GM06990 (cell line): Measurements from ENCODE around the gene PDGFC.
A peak's percentile ranks its signal among the peaks of the same experiment; 100 is the strongest.

Experiments
- DNase-seq: peaks from one replicate; pipeline ENCODE4 v3.0.0-alpha.2; 2011; ENCODE audit not compliant: insufficient read length; ENCODE audit errors: extremely low read depth
- H3K27me3 ChIP-seq: replicated peaks from 2 replicates; pipeline ENCODE4 v1.6.0; 2011; ENCODE audit warnings: low read length; ENCODE audit not compliant: control insufficient read depth, insufficient read depth
- H3K36me3 ChIP-seq: 2 replicates; pipeline ENCODE4 v1.5.1; 2011; ENCODE audit warnings: low read length; ENCODE audit not compliant: control insufficient read depth, insufficient read depth
- H3K4me3 ChIP-seq: replicated peaks from 2 replicates; pipeline ENCODE4 v1.5.1; 2011; ENCODE audit warnings: low read depth, mild to moderate bottlenecking, control low read depth, low read length
- TF ChIP-seq, protein P1 (sequence below): IDR thresholded peaks from 2 replicates; pipeline ENCODE4 v1.5.1; 2011; ENCODE audit warnings: low read length, control low read depth, mild to moderate bottlenecking, inconsistent platforms; ENCODE audit not compliant: insufficient read depth, poor library complexity, severe bottlenecking

The PDGFC gene

DNA sequence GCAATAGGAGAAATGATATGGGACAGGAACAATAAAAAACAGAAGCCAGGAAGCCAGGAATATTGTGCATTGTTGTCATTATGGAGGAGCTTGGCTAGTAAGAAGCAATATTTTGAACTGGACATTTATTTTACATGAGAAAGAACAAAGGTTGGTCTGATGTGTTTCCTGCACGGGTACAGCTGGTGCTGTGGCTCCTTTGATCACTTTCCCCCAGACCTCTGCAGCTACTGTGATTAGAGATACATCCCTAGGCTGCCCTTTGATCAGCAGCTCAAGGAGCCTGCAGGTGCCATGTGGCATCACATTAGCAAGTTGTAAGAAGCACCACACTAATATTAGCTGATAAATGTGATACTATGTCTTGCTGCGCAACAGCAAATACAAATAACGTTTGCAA lies 2.5 kb downstream of the PDGFC start:
- no peak for DNase-seq
- no peak overlapping the region for H3K4me3 ChIP-seq
- no peaks in the 10 kb centered on the region for H3K36me3 ChIP-seq
- TF ChIP-seq, protein P1, sequence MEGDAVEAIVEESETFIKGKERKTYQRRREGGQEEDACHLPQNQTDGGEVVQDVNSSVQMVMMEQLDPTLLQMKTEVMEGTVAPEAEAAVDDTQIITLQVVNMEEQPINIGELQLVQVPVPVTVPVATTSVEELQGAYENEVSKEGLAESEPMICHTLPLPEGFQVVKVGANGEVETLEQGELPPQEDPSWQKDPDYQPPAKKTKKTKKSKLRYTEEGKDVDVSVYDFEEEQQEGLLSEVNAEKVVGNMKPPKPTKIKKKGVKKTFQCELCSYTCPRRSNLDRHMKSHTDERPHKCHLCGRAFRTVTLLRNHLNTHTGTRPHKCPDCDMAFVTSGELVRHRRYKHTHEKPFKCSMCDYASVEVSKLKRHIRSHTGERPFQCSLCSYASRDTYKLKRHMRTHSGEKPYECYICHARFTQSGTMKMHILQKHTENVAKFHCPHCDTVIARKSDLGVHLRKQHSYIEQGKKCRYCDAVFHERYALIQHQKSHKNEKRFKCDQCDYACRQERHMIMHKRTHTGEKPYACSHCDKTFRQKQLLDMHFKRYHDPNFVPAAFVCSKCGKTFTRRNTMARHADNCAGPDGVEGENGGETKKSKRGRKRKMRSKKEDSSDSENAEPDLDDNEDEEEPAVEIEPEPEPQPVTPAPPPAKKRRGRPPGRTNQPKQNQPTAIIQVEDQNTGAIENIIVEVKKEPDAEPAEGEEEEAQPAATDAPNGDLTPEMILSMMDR = no peak
- H3K27me3 ChIP-seq = no peaks in the 10 kb centered on the region; the same call in 1 of the 2 replicates

DNA sequence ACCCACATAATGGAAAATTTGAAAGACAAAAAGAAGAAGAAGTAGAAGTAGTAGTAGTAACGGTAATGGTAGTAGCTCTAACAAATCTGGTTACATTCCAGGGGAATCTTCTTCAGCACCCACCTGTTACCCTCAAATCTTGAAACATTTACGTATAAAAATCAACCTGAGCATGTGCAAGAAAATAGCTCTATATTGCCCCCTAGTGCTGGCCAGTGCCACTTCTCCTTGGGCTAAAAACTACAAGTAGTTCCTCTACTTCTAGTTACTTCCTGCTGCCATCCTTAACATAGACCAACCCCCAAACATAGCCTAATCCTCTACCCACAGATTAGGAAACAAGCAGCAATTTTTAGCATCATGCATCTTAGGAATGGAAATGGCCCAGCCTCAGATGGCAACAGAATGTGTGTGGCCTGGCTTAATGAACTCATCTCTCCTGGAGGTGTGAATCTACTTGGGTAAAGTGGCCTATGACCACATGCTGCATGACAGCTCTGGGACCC lies 3.1 kb downstream of the PDGFC start:
- TF ChIP-seq, protein P1 = peak; percentile 79
- no peak for DNase-seq
- Histone ChIP-seq H3K4me3 (no peak overlapping the region), H3K27me3 (no peaks in the 10 kb centered on the region; the same call in 1 of the 2 replicates), H3K36me3 (no peaks in the 10 kb centered on the region)

DNA sequence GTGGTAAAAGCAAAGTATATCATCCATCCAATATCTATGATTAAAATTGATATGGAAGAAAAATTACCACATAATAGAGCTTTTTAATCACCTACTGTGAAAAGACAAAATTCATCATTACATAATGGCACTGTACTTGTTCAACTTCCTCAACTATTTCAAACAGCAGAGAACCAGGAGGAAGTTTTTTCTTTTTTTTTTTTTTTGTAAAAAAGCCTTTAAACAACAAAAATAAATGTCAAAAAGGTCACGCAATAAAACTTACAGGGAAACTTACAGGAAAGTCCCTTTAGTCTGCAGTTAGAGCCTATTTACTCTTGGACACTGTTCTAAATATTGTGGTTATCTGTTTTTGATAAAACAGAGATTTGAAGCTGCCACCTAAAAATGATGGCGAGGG lies 4.8 kb downstream of the PDGFC start:
- Histone ChIP-seq H3K4me3 (no peak overlapping the region), H3K36me3 (no peaks in the 10 kb centered on the region), H3K27me3 (no peaks in the 10 kb centered on the region; the same call in 1 of the 2 replicates)
- DNase-seq = no peak
- TF ChIP-seq, protein P1 = no peak

DNA sequence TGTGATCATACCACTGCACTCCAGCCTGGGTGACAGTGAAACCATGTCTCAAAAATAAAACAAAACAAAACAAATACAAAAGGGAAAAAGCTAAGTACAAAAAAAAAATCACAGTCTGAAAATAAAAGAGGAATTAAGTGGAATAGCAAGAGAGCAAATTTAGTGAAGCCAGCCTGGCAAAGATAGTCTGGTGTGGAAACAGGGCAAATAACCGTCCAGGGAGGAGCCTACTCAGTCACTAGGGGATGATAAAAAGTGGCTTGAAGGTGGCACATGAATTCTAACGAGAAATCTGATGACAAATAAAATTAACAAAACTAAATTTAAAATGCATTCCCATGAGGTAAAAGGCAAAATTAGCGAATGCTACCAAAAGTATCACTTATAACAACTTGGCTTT lies 8.2 kb downstream of the PDGFC start:
- TF ChIP-seq, protein P1 = no peak
- no peak for DNase-seq
- no peaks in the 10 kb centered on the region for H3K36me3 ChIP-seq
- H3K4me3 ChIP-seq = no peak overlapping the region
- H3K27me3 ChIP-seq = no peaks in the 10 kb centered on the region

DNA sequence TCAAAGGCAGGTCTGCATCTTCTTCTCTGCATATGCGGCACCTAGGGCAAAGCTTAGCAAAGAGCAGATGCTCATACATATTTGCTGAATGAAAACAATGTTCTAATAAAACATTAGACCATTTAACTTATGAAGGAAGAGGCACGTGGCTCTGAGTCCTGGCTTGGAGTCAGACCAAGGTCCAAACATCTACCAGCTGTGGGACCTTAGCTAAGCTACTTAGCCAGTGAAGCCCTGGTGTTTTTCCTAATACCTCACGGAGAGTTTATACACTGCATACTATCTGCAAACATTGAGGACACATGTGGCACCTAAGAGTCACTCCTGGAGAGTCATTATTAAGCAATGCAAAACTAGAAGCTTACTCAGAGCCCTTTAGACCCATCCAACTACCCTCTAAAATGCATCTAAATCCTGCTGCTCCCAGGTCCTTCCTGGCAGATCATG lies 9.0 kb downstream of the PDGFC start:
- no peak for DNase-seq
- Histone ChIP-seq H3K27me3 (no peaks in the 10 kb centered on the region), H3K4me3 (no peak overlapping the region), H3K36me3 (no peaks in the 10 kb centered on the region)
- TF ChIP-seq, protein P1 = no peak

DNA sequence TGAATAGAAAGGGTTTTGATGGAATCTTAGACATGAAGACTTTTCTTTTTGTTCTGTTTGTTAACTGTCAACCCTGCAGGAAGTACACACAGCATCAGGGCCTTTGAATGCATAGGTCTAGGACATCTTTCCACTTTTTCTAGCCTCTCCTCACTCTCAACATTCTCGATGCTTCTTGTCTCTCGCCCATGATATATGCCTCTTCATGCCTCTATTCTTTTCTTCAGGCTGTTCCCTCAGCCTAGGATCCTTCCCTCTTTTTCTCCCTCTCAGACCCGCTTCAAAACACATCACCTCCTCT lies 9.6 kb downstream of the PDGFC start:
- Histone ChIP-seq H3K4me3 (no peak overlapping the region), H3K36me3 (no peaks in the 10 kb centered on the region), H3K27me3 (no peaks in the 10 kb centered on the region)
- no peak for DNase-seq
- TF ChIP-seq, protein P1 = no peak
